ENCODE results near the gene GPC2.

DNA sequence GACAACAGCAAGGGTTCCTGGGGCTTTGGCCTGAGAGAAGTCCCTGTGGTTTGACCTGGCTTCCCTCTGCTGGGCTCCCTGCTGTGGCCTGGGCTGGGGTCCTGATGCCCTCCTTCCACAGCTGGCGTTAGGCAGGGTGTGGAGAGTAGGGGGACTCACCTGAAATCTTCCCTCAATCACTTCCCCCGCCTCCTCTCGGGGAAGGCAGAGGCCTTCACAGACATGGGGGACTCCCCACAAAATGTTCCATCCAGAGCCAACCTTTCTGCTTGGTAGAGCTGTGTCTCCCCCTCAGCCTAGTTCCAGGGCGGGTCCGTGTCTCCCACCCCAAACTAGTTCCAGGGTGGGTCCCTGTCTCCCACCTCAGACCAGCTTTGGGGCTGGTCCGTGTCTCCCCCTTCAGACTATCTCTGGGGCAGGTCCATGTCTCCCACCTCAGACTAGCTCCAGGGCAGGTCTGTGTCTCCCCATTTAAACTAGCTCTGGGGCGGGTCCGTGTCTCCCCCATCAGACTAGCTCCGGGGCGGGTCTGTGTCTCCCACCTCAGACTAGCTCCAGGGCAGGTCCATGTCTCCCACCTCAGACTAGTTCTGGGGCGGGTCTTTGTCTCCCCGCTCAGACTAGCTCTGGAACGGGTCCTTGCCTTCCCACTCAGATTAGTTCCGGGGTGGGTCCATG, 44.7 kb upstream of the GPC2 start:
- TF ChIP-seq CTCF (IDR thresholded peaks at IDR 0.05) (no peak), POLR2A (IDR thresholded peaks at IDR 0.05) (no peak)

Measured in lower leg skin (tissue), 3 donors.